HEK293T (cell line): ENCODE results near the gene BBS1.

Experiments
- FOXK2 ChIP-seq: fragments of 450-650 bp; IDR thresholded peaks from 2 replicates; pipeline ENCODE4 v1.6.1; 2016; ENCODE audit warnings: mild to moderate bottlenecking
- HDGF ChIP-seq: fragments of 450-650 bp; IDR thresholded peaks from 2 replicates; pipeline ENCODE4 v1.6.1; 2017; ENCODE audit warnings: antibody characterized with exemption, borderline replicate concordance
- SP1 ChIP-seq: fragments of 450-650 bp; IDR thresholded peaks from 2 replicates; pipeline ENCODE4 v1.6.1; 2017

DNA sequence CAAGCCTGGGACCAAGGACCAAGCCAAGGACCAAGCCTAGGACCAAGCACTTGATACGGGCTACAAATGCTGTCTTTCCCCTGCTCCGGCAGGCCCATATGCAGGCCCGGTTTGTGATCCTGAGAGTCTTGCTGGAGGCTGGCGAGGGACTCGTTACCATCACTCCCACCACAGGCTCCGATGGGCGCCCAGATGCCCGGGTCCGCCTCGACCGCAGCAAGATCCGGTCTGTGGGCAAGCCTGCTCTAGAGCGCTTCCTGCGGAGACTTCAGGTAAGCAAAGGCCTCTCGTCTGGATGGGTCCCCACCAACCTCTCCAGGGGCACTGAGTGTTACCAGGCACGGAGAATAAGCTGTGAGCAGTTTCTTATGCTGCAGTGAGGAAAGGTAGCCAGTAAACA, 13.2 kb upstream of the BBS1 start:
- no peak for TF ChIP-seq SP1
- TF ChIP-seq HDGF: no peak
- no peak for TF ChIP-seq FOXK2
